AG10803 (cell line): ENCODE results near the gene CLDN3.

Experiments
- DNase-seq: peaks from one replicate; pipeline ENCODE4 v3.0.0; 2010; ENCODE audit warnings: low read depth
- H3K4me3 ChIP-seq: 2 replicates; pipeline ENCODE4 v1.5.1; 2011; ENCODE audit warnings: mild to moderate bottlenecking, low read length, control low read depth
- TF ChIP-seq, protein P1 (sequence below): conservative IDR thresholded peaks from 2 replicates; pipeline ENCODE4 v1.5.1; 2011; ENCODE audit warnings: mild to moderate bottlenecking, low read length, control low read depth, inconsistent platforms

Gene CLDN3

DNA sequence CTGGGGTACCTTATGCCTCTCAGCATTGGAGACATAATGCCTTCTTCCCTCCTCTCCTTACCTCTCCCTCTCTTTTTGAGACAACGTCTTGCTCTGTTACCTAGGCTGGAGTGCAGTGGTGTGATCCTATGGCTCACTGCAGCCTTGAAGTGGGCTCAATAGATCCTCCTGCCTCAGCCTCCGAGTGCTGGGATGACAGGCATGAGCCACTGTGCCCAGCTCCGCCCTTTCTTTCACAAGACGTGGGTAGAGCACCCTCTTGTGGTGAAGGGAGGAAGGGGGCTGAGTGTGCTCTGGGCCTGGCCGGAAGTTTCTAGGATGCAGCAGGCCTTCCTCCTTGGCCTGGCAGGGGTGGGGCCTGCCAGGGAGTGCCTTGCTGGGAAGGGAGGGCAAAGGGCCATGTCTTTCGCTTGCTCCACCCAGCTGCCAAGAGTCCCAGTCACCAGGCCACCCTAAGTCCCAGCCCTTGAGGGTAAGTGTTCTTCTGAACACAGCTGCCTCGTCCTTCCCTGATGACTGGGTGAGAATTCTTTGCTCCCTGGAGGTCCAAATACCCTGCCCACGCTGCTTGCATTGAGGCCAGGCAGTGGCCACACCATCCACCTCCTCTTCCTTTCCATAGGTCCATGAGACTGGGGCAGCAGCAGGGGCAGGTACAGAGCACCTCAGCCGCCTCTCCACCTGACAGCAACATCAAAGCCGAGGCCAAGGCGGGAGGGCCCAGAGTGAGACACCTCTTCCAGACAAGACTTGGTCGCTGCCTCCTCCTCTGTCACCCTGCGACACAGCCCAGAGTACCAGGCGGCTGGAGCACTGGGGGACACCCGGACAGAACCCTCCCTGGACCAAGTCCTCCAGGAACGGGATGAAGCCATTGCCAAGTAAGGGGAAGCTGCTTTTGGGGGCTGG lies 35.2 kb downstream of the CLDN3 start:
- no peak overlapping the region for H3K4me3 ChIP-seq
- peak; percentile 90 for DNase-seq
- TF ChIP-seq, protein P1, sequence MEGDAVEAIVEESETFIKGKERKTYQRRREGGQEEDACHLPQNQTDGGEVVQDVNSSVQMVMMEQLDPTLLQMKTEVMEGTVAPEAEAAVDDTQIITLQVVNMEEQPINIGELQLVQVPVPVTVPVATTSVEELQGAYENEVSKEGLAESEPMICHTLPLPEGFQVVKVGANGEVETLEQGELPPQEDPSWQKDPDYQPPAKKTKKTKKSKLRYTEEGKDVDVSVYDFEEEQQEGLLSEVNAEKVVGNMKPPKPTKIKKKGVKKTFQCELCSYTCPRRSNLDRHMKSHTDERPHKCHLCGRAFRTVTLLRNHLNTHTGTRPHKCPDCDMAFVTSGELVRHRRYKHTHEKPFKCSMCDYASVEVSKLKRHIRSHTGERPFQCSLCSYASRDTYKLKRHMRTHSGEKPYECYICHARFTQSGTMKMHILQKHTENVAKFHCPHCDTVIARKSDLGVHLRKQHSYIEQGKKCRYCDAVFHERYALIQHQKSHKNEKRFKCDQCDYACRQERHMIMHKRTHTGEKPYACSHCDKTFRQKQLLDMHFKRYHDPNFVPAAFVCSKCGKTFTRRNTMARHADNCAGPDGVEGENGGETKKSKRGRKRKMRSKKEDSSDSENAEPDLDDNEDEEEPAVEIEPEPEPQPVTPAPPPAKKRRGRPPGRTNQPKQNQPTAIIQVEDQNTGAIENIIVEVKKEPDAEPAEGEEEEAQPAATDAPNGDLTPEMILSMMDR, result peak; percentile 82

DNA sequence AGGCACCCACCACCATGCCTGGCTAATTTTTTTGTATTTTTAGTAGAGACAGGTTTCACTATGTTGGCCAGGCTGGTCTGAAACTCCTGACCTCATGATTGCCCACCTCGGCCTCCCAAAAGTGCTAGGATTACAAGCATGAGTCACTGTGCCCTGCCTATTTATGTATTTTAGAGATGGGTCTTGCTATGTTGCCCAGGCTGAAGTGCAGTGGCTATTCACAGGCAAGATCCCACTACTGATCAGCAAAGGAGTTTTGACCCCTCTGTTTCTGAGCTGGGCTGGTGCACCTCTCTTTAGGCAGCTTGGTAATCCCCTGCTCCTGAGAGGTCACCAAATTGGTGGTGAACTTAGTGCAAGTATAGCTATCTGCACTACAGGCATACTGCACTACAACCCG lies 37.7 kb downstream of the CLDN3 start:
- DNase-seq, result no peak
- TF ChIP-seq, protein P1, result no peak
- no peak overlapping the region for H3K4me3 ChIP-seq

DNA sequence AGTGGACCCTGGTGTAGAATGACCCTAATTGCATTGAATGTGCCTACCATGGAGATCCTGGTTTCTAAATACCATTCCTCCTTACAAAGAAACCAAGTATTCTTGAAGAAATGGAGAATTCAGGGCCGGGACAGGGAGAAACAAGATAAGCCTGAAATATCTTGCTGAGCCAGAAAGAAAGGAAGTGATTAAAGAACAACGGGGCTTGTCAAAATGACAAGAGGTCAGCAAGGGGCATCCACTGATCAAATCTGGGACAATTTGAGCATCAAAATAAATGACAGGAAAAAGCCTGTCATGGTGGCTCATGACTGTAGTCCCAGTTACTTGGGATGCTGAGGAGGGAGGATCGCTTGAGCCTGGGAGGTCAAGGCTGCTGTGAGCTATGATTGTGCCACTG lies 39.6 kb downstream of the CLDN3 start:
- TF ChIP-seq, protein P1, result no peak
- no peak for DNase-seq
- no peak overlapping the region for H3K4me3 ChIP-seq

DNA sequence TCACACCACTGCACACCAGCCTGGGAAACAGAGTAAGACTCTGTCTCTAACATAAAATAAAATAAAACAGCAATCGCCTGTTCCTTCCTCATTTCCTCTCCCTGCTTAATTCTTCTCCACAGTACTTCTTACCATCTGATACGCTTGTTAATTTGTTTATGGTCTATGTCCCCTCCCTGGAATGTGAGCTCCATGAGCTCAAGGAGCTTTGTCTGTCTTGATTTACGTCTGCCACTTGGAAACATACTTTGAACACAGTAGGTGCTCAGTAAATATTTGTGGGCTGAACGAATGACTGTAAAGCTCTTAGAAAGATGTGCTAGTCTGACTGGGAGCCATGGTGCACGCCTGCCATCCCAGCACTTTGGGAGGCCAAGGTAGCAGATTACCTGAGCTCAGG lies 41.5 kb downstream of the CLDN3 start:
- H3K4me3 ChIP-seq, result no peak overlapping the region
- TF ChIP-seq, protein P1, result no peak
- no peak for DNase-seq

DNA sequence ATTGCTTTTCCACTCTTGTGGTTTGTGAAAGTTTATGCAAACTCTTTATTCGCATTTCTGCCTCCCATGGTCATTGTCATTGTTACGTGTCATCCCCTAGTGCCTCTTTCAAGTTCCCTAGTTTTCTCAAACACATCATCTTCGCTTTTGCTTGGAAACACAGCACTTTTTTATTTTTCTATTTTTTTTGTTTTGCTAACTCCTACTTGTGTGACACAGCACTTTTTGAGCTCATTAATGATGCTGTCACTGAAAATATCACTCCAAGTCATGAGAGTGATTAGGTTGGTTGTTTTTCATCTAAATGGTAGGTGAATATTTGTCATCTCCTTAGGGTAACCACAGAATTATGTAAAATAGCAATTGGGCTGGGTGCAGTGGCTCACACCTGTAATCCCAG lies 42.1 kb downstream of the CLDN3 start:
- TF ChIP-seq, protein P1, result no peak
- H3K4me3 ChIP-seq, result no peak overlapping the region
- no peak for DNase-seq

DNA sequence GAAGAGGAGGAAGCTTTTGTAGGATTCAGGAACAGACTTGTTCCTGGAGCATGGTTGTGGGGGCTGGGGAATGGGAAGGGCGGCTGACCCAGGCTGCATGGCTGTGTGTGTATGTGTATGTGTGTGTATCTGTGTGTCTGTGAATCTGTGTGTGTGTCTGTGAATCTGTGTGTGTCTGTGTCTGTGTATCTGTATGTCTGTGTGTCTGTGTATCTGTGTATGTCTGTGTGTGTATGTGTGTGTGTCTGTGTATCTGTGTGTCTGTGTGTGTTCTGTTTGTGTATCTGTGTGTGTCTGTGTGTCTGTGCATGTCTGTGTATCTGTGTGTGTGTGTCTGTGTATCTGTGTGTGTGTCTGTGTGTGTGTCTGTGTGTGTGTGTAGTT lies 44.0 kb downstream of the CLDN3 start:
- TF ChIP-seq, protein P1, result no peak
- H3K4me3 ChIP-seq, result no peak overlapping the region
- no peak for DNase-seq

DNA sequence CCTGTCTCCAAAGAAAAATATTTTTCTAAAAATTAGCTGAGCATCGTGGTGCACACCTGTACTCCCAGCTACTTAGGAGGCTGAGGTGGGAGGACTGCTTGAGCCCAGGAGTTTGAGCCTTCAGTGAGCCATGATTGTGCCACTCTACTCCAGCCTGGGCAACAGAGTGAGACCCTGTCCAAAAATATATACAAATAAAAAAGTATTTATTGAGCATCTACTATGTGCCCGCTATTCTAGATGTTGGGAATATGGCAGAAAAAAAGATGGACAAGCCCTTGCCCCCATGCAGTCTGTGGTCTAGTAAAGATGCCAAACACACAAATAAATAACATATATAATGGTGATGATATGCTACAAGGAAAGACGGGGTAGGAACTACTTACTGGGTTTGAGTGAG lies 46.3 kb downstream of the CLDN3 start:
- H3K4me3 ChIP-seq, result no peak overlapping the region
- no peak for DNase-seq

More for the DNA sequence above, 46.3 kb downstream of the CLDN3 start:
- TF ChIP-seq, protein P1, result no peak
